T-helper 17 cell (primary cell): ENCODE measurements around the gene UBP1. TPM values are rescaled to one million over a fixed set of nuclear protein-coding genes. Genes with fewer than 3 reads are reported as not detected.
"Not testable (repeated sequence)": the region's sequence is repeated elsewhere in the genome, so short reads cannot be mapped to it uniquely, and the experiment has no call there.

Experiments used
- ATAC-seq: fragments of 150-1000 bp; cut with Tn5 transposase; 2 replicates; pipeline ENCODE4 v1.10.0; 2021; ENCODE audit warnings: mild to moderate bottlenecking, moderate library complexity
- DNase-seq, 3 donors: peaks; one replicate each; pipeline versions ENCODE4 v3.0.0 to v3.0.0-alpha.2; 2020 to 2021
- H3K9me3 ChIP-seq: one replicate; pipeline ENCODE4 v1.7.0; 2013; ENCODE audit warnings: low read length, mild to moderate bottlenecking; ENCODE audit not compliant: control insufficient read depth, poor library complexity, severe bottlenecking
- H3K27ac Mint-ChIP-seq: one replicate; pipeline ENCODE4 v1.8.0; 2022; ENCODE audit warnings: mild to moderate bottlenecking, moderate library complexity, mixed read lengths
- H3K27me3 Mint-ChIP-seq: one replicate; pipeline ENCODE4 v1.8.0; 2022; ENCODE audit warnings: mixed read lengths
- H3K36me3 Mint-ChIP-seq: one replicate; pipeline ENCODE4 v1.8.0; 2022; ENCODE audit warnings: low read depth, mixed read lengths
- H3K4me1 Mint-ChIP-seq: one replicate; pipeline ENCODE4 v1.8.0; 2022; ENCODE audit warnings: mild to moderate bottlenecking, mixed read lengths
- H3K4me3 Mint-ChIP-seq: one replicate; pipeline ENCODE4 v1.8.0; 2022; ENCODE audit warnings: mild to moderate bottlenecking, moderate library complexity, mixed read lengths
- total RNA-seq, 4 donors: library from RNA in 2 of 4; stranded (reverse) in 2 of 4; gene quantifications; one replicate each; pipeline ENCODE4 v1.2.3 and lab custom pipeline; 2022 to 2026

The UBP1 gene
- total RNA-seq (10 to 100 TPM; 76.5 to 80.1 TPM), total RNA-seq (lab: John Stamatoyannopoulos, UW) (105 to 114 reads per million in 2 donors)

GRCh38 chr3:33440328-33441224 lies at the start of gene UBP1:
Gene UBP1, minus strand, starts transcription at chr3:33440405. Its CDS starts 557 bp downstream, at chr3:33439848.
- peak within 1 kb of the TSS; percentile 99 for H3K4me3 Mint-ChIP-seq
- no peaks in the 10 kb centered on the region for H3K9me3 ChIP-seq
- H3K4me1 Mint-ChIP-seq = peaks cover 44% of the 10 kb centered on the region
- peak; percentile 87 for ATAC-seq
- H3K27me3 Mint-ChIP-seq = no peaks in the 10 kb centered on the region
- peak within 1 kb of the TSS; percentile 99 for H3K27ac Mint-ChIP-seq
- peak; percentile 89 to 96 (median 96) for DNase-seq
- H3K36me3 Mint-ChIP-seq = peaks cover 2% of the 10 kb centered on the region

GRCh38 chr3:33488683-33489082 lies 48.5 kb upstream of the UBP1 start:
- Mint-ChIP-seq H3K36me3 (peaks cover 5% of the 10 kb centered on the region), H3K27ac (no peak overlapping the region), H3K27me3 (no peaks in the 10 kb centered on the region), H3K4me1 (no peaks in the 10 kb centered on the region), H3K4me3 (no peak overlapping the region)
- ATAC-seq (no peak), DNase-seq (no peak)
- no peaks in the 10 kb centered on the region for H3K9me3 ChIP-seq

GRCh38 chr3:33488246-33488645 lies 48.0 kb upstream of the UBP1 start:
- no peaks in the 10 kb centered on the region for H3K9me3 ChIP-seq
- Mint-ChIP-seq H3K36me3 (peaks cover 5% of the 10 kb centered on the region), H3K4me1 (no peaks in the 10 kb centered on the region), H3K27ac (no peak overlapping the region), H3K27me3 (no peaks in the 10 kb centered on the region), H3K4me3 (no peak overlapping the region)
- no peak for DNase-seq
- ATAC-seq = no peak

GRCh38 chr3:33482111-33482521 lies 41.9 kb upstream of the UBP1 start:
- H3K36me3 Mint-ChIP-seq = no peaks in the 10 kb centered on the region
- H3K4me3 Mint-ChIP-seq = no peak overlapping the region
- no peaks in the 10 kb centered on the region for H3K9me3 ChIP-seq

GRCh38 chr3:33474896-33475295 lies 34.7 kb upstream of the UBP1 start:
- ATAC-seq (no peak), DNase-seq (no peak)
- no peak overlapping the region for H3K4me3 Mint-ChIP-seq
- no peaks in the 10 kb centered on the region for H3K4me1 Mint-ChIP-seq
- no peaks in the 10 kb centered on the region for H3K36me3 Mint-ChIP-seq
- H3K27me3 Mint-ChIP-seq = no peaks in the 10 kb centered on the region
- no peaks in the 10 kb centered on the region for H3K9me3 ChIP-seq
- H3K27ac Mint-ChIP-seq = no peak overlapping the region

More at GRCh38 chr3:33482111-33482521, 41.9 kb upstream of the UBP1 start:
- H3K27ac Mint-ChIP-seq = no peak overlapping the region
- ATAC-seq = no peak
- DNase-seq = no peak
- no peaks in the 10 kb centered on the region for H3K27me3 Mint-ChIP-seq
- no peaks in the 10 kb centered on the region for H3K4me1 Mint-ChIP-seq

- H3K4me3 Mint-ChIP-seq = no peak overlapping the region
- no peak for DNase-seq
- H3K4me1 Mint-ChIP-seq = no peaks in the 10 kb centered on the region
- ATAC-seq = no peak
- H3K9me3 ChIP-seq = no peaks in the 10 kb centered on the region
- no peaks in the 10 kb centered on the region for H3K36me3 Mint-ChIP-seq
- H3K27ac Mint-ChIP-seq = no peak overlapping the region
- H3K27me3 Mint-ChIP-seq = no peaks in the 10 kb centered on the region
Measured at GRCh38 chr3:33473813-33474212, 33.6 kb upstream of the UBP1 start.

GRCh38 chr3:33467786-33468185 lies 27.6 kb upstream of the UBP1 start:
- Mint-ChIP-seq H3K27me3 (no peaks in the 10 kb centered on the region), H3K4me1 (no peaks in the 10 kb centered on the region), H3K4me3 (no peak overlapping the region), H3K36me3 (no peaks in the 10 kb centered on the region), H3K27ac (no peak overlapping the region)
- no peaks in the 10 kb centered on the region for H3K9me3 ChIP-seq
- DNase-seq (no peak), ATAC-seq (no peak)

GRCh38 chr3:33461097-33461496 lies 20.9 kb upstream of the UBP1 start:
- no peak overlapping the region for H3K27ac Mint-ChIP-seq
- no peaks in the 10 kb centered on the region for H3K36me3 Mint-ChIP-seq
- H3K4me3 Mint-ChIP-seq = no peak overlapping the region
- ATAC-seq (no peak), DNase-seq (no peak)
- H3K9me3 ChIP-seq = no peaks in the 10 kb centered on the region
- no peaks in the 10 kb centered on the region for H3K4me1 Mint-ChIP-seq
- no peaks in the 10 kb centered on the region for H3K27me3 Mint-ChIP-seq

- DNase-seq, H3K4me3 Mint-ChIP-seq, H3K36me3 Mint-ChIP-seq, H3K9me3 ChIP-seq, H3K27ac Mint-ChIP-seq, H3K27me3 Mint-ChIP-seq, ATAC-seq, H3K4me1 Mint-ChIP-seq: not testable (repeated sequence)
Measured at GRCh38 chr3:33459577-33459976, 19.4 kb upstream of the UBP1 start.

GRCh38 chr3:33458446-33458845 lies 18.2 kb upstream of the UBP1 start:
- Mint-ChIP-seq H3K36me3 (no peaks in the 10 kb centered on the region), H3K4me1 (no peaks in the 10 kb centered on the region), H3K27me3 (no peaks in the 10 kb centered on the region), H3K27ac (no peak overlapping the region), H3K4me3 (no peak overlapping the region)
- no peak for DNase-seq
- no peak for ATAC-seq
- H3K9me3 ChIP-seq = no peaks in the 10 kb centered on the region

GRCh38 chr3:33456756-33457155 lies 16.6 kb upstream of the UBP1 start:
- no peak for DNase-seq
- Mint-ChIP-seq H3K4me1 (no peaks in the 10 kb centered on the region), H3K36me3 (no peaks in the 10 kb centered on the region), H3K4me3 (no peak overlapping the region), H3K27me3 (no peaks in the 10 kb centered on the region), H3K27ac (no peak overlapping the region)
- no peaks in the 10 kb centered on the region for H3K9me3 ChIP-seq
- no peak for ATAC-seq

GRCh38 chr3:33453331-33453761 lies 13.1 kb upstream of the UBP1 start:
- H3K27ac Mint-ChIP-seq = no peak overlapping the region
- ATAC-seq = no peak
- no peak overlapping the region for H3K4me3 Mint-ChIP-seq
- no peak for DNase-seq
- no peaks in the 10 kb centered on the region for H3K36me3 Mint-ChIP-seq
- no peaks in the 10 kb centered on the region for H3K27me3 Mint-ChIP-seq
- peaks cover 1% of the 10 kb centered on the region for H3K4me1 Mint-ChIP-seq
- no peaks in the 10 kb centered on the region for H3K9me3 ChIP-seq

GRCh38 chr3:33451994-33452393 lies 11.8 kb upstream of the UBP1 start:
- H3K36me3 Mint-ChIP-seq, ATAC-seq, H3K4me3 Mint-ChIP-seq, H3K4me1 Mint-ChIP-seq, H3K27ac Mint-ChIP-seq, H3K9me3 ChIP-seq, DNase-seq, H3K27me3 Mint-ChIP-seq: not testable (repeated sequence)

GRCh38 chr3:33447958-33448357 lies 7.8 kb upstream of the UBP1 start:
- DNase-seq = no peak
- no peaks in the 10 kb centered on the region for H3K9me3 ChIP-seq
- H3K4me3 Mint-ChIP-seq = no peak overlapping the region
- H3K4me1 Mint-ChIP-seq = peaks cover 10% of the 10 kb centered on the region
- no peaks in the 10 kb centered on the region for H3K36me3 Mint-ChIP-seq
- H3K27ac Mint-ChIP-seq = no peak overlapping the region
- no peaks in the 10 kb centered on the region for H3K27me3 Mint-ChIP-seq
- ATAC-seq = no peak
